HG02943 (cell line): ENCODE measurements around the gene SBF1.

Source experiments
- ATAC-seq: cut with Tn5 transposase; IDR thresholded peaks from one replicate; pipeline ENCODE4 v1.9.1; 2021; ENCODE audit warnings: mild to moderate bottlenecking, low read depth, moderate library complexity; ENCODE audit not compliant: unreplicated experiment

Gene SBF1

DNA sequence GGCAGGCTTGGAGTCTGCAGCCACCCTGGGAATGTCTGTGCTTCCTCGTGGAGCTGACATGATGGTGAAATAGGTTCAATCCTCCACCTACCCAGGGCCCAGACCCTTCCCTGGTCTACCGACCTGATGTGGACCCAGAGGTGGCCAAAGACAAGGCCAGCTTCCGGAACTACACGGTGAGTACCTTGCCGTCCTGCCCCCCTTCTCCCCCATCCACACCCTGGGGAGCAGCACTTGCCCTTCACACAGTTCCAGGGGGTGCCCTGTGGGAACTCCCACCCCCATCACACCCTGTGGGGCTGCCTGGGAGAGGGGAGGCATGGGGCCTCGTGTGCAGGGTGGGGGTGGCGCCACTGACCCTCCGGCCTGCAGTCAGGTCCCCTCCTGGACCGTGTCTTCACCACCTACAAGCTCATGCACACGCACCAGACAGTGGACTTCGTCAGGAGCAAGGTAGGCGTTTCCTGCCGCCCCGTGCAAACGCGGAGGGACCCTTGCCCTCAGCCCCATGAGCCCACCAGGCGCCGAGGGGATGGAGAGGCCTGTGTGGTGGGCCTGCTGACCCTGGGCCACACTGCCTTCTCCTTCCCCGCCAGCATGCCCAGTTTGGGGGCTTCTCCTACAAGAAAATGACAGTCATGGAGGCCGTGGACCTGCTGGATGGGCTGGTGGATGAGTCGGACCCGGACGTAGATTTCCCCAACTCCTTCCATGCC, 12.6 kb upstream of the SBF1 start:
- no peak for ATAC-seq

DNA sequence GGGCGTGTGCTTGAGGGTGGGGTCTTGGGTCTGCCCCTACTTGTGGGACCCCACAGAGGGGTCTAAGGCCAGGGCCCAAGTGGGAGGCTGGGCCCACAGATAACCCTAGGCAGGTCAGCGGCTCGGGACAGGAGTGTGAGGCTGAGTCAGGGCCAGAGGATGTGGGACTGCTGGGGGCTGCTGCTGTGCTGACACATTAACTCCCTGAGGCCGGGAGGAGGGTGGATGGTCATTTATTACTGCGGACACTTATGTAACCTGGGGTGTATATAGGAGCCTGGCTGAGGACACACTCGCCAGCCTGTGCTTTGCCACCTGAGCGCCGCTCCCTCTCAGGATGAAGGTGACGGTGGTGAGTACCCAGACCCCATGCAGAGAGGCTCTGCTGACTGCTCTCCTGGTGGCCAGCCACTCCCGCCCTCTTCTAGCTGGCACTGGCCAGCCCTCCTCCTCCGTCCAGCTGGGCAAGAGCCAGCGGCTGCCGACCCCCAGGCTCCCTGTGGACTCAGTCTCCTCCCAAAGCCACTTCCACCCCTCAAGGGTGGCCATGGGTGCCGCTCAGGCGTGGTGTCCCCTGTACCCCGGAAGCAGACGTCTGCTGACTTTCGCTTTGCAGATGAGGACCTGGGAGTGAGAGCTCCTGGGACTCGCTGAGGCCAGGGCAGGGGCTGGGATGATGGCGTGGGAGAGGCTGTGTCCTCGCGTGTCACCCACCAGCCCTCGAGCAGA, 11.9 kb upstream of the SBF1 start, which contains the start of gene MIOX:
Gene MIOX (plus strand): TSS at position 299 of the 729 bp plus-strand sequence. CDS start 39 bp downstream, at position 338.
- ATAC-seq = no peak

DNA sequence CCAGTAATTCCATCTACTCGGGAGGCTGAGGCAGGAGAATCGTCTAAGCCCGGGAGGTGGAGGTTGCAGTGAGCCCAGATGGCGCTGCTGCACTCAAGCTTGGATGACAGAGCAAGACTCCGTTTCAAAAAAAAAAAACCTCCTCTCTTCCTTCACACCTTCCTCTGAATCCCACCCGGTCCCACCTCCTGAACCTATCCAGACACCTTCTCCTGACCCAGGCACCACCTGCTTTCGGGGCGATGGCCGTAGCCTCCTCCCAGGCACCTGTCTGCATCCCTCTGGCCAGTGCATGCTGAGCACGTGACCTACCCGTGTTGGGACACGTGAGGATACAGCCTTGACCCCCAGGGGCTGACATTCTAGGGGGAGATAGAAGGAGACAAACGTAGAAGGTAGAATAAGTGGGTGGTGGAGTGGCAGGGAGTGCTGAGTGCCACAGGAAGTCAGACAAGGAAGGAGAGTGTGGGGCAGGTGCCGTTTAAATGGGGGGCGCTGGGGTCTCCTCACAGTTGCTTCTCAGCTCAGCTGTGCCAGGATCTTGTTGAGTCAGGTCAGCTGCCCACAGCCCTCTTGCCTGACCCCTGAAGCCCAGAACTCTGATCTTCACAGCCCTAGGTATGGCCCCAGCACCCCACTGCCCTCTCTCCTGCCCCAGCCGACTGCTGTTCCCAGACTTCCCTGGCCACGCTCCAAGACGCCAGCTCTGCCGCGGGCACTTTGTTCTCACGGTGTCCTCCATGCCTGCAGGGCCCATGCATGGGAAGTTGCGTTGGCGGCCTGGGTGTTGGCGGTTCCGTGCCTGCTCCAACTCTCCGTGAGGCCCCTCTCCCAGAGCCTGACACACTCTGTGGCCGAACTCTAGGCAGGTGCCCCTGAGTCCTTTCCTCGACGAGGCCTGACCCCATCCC, 10.6 kb upstream of the SBF1 start:
- ATAC-seq = no peak

DNA sequence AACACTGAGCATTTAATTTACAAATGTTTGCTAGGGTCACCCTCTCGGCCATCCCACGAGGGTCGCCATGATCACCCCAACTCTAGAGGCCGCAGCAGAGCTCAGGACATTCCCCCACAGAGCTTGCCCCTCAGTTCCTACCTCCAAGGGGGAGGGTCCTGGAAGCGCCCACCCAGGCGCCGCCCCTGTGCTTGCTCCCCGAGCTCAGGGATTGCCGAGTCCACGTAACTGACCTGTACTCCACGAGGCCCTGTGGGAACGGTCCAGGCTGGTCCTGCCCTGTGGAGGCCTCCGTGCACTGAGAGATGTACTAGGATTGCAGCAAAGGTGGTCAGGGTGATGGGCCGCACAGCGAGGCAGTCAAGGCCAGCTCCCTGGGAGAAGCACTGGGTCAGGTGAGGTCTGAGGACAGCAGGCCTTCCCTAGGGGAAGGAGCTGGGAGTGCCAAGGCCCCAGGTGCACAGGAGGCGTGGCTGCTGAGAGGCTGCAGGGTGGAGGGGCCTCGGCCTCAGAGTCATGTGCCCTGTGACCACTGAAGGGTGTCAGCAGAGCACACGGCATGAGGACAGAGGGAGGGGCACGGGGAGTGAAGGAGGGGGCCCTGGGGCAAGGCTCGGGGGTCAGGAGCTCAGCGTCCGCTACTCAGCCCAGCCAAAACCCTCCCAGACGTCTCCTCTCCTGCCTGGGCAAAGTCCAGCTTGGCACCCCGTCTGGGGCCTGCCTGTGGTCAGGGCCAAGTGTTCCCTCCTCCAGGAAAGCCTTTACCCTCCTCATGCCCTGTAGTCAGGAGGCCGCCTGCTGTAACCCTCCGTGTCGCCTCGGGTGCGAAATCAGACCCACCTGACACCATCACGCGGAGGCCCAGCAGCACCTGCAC, 9.4 kb upstream of the SBF1 start:
- no peak for ATAC-seq

GRCh38 chr22:50483556-50483955, 8.7 kb upstream of the SBF1 start:
- ATAC-seq = no peak

- ATAC-seq = no peak
Measured at GRCh38 chr22:50483106-50483505, 8.3 kb upstream of the SBF1 start.

DNA sequence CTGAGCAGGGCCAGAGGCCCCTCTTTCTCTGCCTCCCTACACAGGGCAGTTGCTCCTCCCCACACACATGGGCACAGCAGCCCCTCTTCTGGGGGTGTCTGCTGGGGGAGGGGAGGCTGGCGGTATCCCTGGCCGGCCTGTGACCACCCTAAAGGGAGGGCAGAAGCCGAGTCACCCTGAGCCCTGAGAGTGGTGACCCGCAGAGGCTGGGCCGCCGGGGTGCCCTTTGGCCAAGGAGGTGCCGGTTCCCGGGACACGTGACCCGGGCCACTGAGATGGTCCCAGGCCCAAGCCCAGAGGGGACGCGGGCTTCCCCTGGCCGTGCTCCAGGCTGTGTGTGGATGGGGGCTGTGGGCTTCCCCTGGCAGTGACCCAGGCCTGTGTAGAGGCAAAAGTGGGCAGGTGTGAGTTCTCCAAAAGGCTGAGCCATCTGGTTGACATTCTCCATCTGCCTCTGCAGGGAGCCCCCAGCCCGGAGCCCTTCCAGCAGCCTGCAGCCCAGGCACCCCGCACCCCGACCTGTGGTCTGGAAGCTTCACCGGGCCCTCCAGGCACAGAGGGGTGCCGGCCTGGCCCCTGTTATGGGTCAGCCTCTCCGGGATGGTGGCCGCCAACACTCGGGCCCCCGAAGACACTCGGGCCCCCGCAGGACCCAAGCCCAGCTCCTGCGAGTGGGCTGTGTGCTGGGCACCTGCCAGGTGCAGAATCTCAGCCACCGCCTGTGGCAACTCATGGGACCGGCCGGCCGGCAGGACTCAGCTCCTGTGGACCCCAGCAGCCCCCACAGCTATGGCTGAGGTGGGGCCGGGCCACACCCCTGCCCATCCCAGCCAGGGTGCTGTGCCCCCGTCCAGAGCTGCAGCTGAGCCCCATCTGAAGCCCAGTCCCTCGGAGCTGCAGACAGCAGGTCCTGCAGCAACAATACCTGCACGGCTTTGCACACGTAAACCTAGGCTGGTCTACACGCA, 7.6 kb upstream of the SBF1 start:
- ATAC-seq = no peak

GRCh38 chr22:50481440-50482106, 6.7 kb upstream of the SBF1 start, which contains the start of gene ADM2:
Gene ADM2 (plus strand): TSS chr22:50481543. CDS start chr22:50481848, 305 bp downstream.
- no peak for ATAC-seq

- no peak for ATAC-seq
Measured at GRCh38 chr22:50481045-50481439, 6.2 kb upstream of the SBF1 start.

GRCh38 chr22:50479721-50480120, 4.9 kb upstream of the SBF1 start:
- ATAC-seq = no peak

DNA sequence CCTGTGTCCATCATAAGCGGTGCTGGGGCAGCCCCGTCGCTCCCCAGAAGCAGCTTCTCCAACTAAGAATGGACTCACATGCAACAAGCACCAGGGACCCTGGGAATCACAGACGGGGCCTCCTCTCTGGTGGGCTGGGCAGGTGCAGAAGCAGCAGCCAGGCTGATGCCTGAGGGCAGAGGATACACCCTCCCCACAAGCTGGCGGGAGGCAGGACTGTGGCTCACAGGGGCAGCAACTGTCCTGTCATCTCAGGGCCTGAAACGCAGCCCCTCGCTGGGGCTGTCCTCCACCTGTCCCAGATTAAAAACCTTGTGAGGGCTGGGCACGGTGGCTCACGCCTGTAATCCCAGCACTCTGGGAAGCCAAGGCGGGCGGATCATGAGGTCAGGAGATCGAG, 3.1 kb upstream of the SBF1 start:
- ATAC-seq = no peak

DNA sequence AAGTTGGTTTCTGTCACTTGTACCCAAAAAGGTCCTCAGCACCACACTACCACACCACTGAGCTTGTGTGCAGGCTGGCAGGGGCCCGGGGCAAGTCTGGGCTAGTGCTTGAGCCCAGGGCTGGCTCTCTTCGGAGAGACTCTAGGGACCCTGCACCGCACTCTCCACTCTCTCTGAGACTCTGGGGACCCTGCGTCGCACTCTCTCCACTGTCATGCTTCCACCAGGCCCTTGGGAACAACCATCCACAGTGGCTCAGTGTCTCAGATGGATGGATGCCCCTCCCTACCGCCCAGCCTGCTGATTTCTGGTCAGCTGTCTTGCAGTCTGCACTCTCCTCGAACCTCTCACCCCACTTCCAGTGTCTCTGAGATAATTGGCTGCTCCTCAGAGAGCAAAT, 2.0 kb upstream of the SBF1 start:
- no peak for ATAC-seq

DNA sequence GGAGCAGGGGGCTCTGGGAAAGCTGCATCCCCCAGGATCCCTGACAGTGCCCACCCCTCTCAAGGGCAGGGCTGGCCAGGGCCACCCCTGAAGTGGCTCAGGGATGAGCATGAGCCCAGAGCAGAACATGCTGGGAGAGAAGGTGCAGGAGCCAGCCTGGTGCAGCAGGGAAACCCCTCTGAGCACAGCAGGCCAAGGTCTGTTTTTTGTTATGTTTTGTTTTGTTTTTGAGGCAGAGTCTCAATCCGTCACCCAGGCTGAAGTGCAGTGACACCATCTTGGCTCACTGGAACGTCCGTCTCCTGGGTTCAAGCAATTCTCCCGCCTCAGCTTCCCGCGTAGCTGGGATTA, 792 bp upstream of the SBF1 start:
- no peak for ATAC-seq

DNA sequence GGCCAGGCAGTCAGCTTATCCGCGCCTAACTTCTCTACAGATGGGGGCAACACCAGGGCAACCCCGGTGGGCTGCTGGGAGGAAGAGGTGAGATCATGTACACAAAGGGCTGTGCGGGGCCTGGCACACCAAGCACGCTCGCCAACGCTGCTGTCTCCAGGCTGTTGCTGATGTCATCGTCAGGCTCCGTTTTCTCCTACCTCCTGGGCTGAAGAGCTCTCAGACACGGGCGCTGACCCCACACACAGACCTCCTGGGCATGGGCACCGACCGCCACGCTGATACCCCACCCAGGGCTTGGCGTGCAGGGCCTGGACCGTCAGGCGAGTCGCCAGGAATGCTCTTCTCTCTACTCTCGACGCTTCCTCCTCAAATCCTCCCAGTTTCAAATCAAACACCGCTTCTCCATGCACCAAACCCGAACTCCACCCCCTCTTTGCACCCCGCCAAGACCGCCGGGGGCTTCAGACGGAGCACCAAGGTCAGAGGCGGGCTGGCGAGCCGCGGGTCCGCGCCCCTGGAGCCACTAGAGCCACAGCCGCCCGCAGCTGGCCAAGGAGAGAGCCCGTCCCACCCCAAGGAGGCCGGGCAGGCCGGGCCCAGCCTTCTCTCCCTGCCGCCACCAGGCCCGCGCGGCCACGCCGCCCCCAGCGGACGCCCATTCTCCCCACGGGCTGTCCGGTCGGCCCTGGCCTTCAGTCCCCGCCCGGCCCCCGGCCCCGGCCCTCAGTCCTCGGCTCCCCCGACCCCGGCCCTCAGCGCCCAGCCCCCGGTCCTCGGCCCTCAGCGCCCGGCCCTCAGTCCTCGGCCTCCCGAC, 772 bp downstream of the SBF1 start:
- ATAC-seq = no peak

- ATAC-seq = no peak
Measured at GRCh38 chr22:50473088-50473487, 1.7 kb downstream of the SBF1 start.

- no peak for ATAC-seq
Measured at GRCh38 chr22:50471962-50472361, 2.9 kb downstream of the SBF1 start.

GRCh38 chr22:50471197-50471847, 3.5 kb downstream of the SBF1 start:
- no peak for ATAC-seq
